ENCODE measurements around the gene ERN1.

- TF ChIP-seq CTCF (IDR thresholded peaks at IDR 0.05; ENCODE audit: borderline replicate concordance, extremely low read depth, low read length, poor library complexity, severe bottlenecking) (no peak), EZH2 (IDR thresholded peaks at IDR 0.05; ENCODE audit: borderline replicate concordance, low read depth, low read length, severe bottlenecking) (no peak)
Observed at GRCh38 chr17:64084086-64084939, 45.6 kb downstream of the ERN1 start.

All from DND-41 (cell line).